Epithelial cell of prostate (primary cell): Measurements from ENCODE around the gene SLC5A1.
A peak's percentile ranks its signal among the peaks of the same experiment; 100 is the strongest.

Experiments
- DNase-seq: peaks from one replicate; pipeline ENCODE4 v3.0.0-alpha.2; 2011; ENCODE audit warnings: low read depth, low spot score
- H3K27ac ChIP-seq: fragments of 450-650 bp; 2 replicates; pipeline ENCODE4 v1.5.1; 2017; ENCODE audit warnings: mild to moderate bottlenecking

Gene SLC5A1

GRCh38 chr22:32042924-32043323, at the start of gene SLC5A1:
TSS of gene SLC5A1 (plus strand) at chr22:32043261. CDS start at chr22:32043282, 21 bp downstream.
- DNase-seq, result peak; percentile 59
- peak within 1 kb of the TSS; percentile 22 for H3K27ac ChIP-seq

GRCh38 chr22:31995046-31995445, 48.0 kb upstream of the SLC5A1 start:
- DNase-seq, result no peak
- H3K27ac ChIP-seq, result no peak overlapping the region

- H3K27ac ChIP-seq, result no peak overlapping the region
- no peak for DNase-seq
Observed at GRCh38 chr22:31995807-31996206, 47.3 kb upstream of the SLC5A1 start.

GRCh38 chr22:31998784-31999385, 44.2 kb upstream of the SLC5A1 start:
- H3K27ac ChIP-seq, result no peak overlapping the region
- no peak for DNase-seq

GRCh38 chr22:32000181-32000580, 42.9 kb upstream of the SLC5A1 start:
- DNase-seq, result no peak
- no peak overlapping the region for H3K27ac ChIP-seq

- H3K27ac ChIP-seq, result peak overlapping the region; percentile 37
- DNase-seq, result peak; percentile 64
Observed at GRCh38 chr22:32005453-32005852, 37.6 kb upstream of the SLC5A1 start.

GRCh38 chr22:32013200-32013599, 29.9 kb upstream of the SLC5A1 start:
- H3K27ac ChIP-seq, result no peak overlapping the region
- no peak for DNase-seq

GRCh38 chr22:32016081-32016480, 27.0 kb upstream of the SLC5A1 start:
- no peak for DNase-seq
- H3K27ac ChIP-seq, result no peak overlapping the region

- DNase-seq, result peak; percentile 78
- no peak overlapping the region for H3K27ac ChIP-seq
Observed at GRCh38 chr22:32018056-32018455, 25.0 kb upstream of the SLC5A1 start.

GRCh38 chr22:32020117-32020516, 22.9 kb upstream of the SLC5A1 start:
- peak overlapping the region; percentile 54 for H3K27ac ChIP-seq
- DNase-seq, result peak; percentile 99

GRCh38 chr22:32021716-32022115, 21.3 kb upstream of the SLC5A1 start:
- no peak for DNase-seq
- H3K27ac ChIP-seq, result no peak overlapping the region

GRCh38 chr22:32023251-32023827, 19.7 kb upstream of the SLC5A1 start:
- no peak for DNase-seq
- no peak overlapping the region for H3K27ac ChIP-seq

- DNase-seq, result peak; percentile 57
- no peak overlapping the region for H3K27ac ChIP-seq
Observed at GRCh38 chr22:32024796-32025195, 18.3 kb upstream of the SLC5A1 start.

- H3K27ac ChIP-seq, result no peak overlapping the region
- DNase-seq, result no peak
Observed at GRCh38 chr22:32030518-32031247, 12.4 kb upstream of the SLC5A1 start.

GRCh38 chr22:32031466-32031865, 11.6 kb upstream of the SLC5A1 start:
- H3K27ac ChIP-seq, result no peak overlapping the region
- DNase-seq, result no peak

GRCh38 chr22:32034275-32034674, 8.8 kb upstream of the SLC5A1 start:
- DNase-seq, result no peak
- no peak overlapping the region for H3K27ac ChIP-seq

- DNase-seq, result no peak
- H3K27ac ChIP-seq, result no peak overlapping the region
Observed at GRCh38 chr22:32037236-32037635, 5.8 kb upstream of the SLC5A1 start.

- no peak overlapping the region for H3K27ac ChIP-seq
- DNase-seq, result no peak
Observed at GRCh38 chr22:32040324-32040904, 2.6 kb upstream of the SLC5A1 start.

- H3K27ac ChIP-seq, result peak overlapping the region; percentile 22
- no peak for DNase-seq
Observed at GRCh38 chr22:32043391-32043790, 330 bp downstream of the SLC5A1 start.

- DNase-seq, result no peak
- H3K27ac ChIP-seq, result peak overlapping the region; percentile 22
Observed at GRCh38 chr22:32044477-32044876, 1.4 kb downstream of the SLC5A1 start.

- peak overlapping the region; percentile 22 for H3K27ac ChIP-seq
- peak; percentile 67 for DNase-seq
Observed at GRCh38 chr22:32044913-32045312, 1.9 kb downstream of the SLC5A1 start.
